Measurements from ENCODE around the gene SLC39A11.

Gene SLC39A11

GRCh38 chr17:72683506-72684404, 408.7 kb downstream of the SLC39A11 start:
- ATAC-seq: peak; percentile 50
- TF ChIP-seq BACH2 (CRISPR knock-in tag; IDR thresholded peaks at IDR 0.05; ENCODE audit: borderline replicate concordance) (no peak), ISL1 (CRISPR knock-in tag; IDR thresholded peaks at IDR 0.05) (peak; percentile 45)

GRCh38 chr17:72682605-72683004, 409.9 kb downstream of the SLC39A11 start:
- no peak for ATAC-seq
- TF ChIP-seq ESRRG (CRISPR knock-in tag; IDR thresholded peaks at IDR 0.05): no peak
- no peak for TF ChIP-seq POU6F1 (CRISPR knock-in tag; IDR thresholded peaks at IDR 0.05; ENCODE audit: borderline replicate concordance, low read depth)
- TF ChIP-seq CREB5 (CRISPR knock-in tag; IDR thresholded peaks at IDR 0.05; ENCODE audit: low read depth): no peak
- TF ChIP-seq ZFP30 (CRISPR knock-in tag; IDR thresholded peaks at IDR 0.05): no peak
- no peak for TF ChIP-seq ARNTL (CRISPR knock-in tag; IDR thresholded peaks at IDR 0.05; ENCODE audit: borderline replicate concordance, low read depth)
- TF ChIP-seq ZC3H10 (CRISPR knock-in tag; IDR thresholded peaks at IDR 0.05): no peak
- no peak for TF ChIP-seq RARB (CRISPR knock-in tag; IDR thresholded peaks at IDR 0.05)
- no peak for TF ChIP-seq TCF4 (CRISPR knock-in tag; IDR thresholded peaks at IDR 0.05; ENCODE audit: borderline replicate concordance)

- no peak for TF ChIP-seq GLIS3 (CRISPR knock-in tag; IDR thresholded peaks at IDR 0.05)
- TF ChIP-seq ZFP30 (CRISPR knock-in tag; IDR thresholded peaks at IDR 0.05): no peak
- TF ChIP-seq ZFP3 (CRISPR knock-in tag; IDR thresholded peaks at IDR 0.05): no peak
- no peak for TF ChIP-seq BACH2 (CRISPR knock-in tag; IDR thresholded peaks at IDR 0.05; ENCODE audit: borderline replicate concordance)
- TF ChIP-seq ESRRG (CRISPR knock-in tag; IDR thresholded peaks at IDR 0.05): no peak
- no peak for TF ChIP-seq TOX (CRISPR knock-in tag; IDR thresholded peaks at IDR 0.05; ENCODE audit: borderline replicate concordance)
- TF ChIP-seq CSRNP3 (CRISPR knock-in tag; IDR thresholded peaks at IDR 0.05): no peak
- TF ChIP-seq PPARA (CRISPR knock-in tag; IDR thresholded peaks at IDR 0.05; ENCODE audit: borderline replicate concordance): no peak
- no peak for TF ChIP-seq RARB (CRISPR knock-in tag; IDR thresholded peaks at IDR 0.05)
- no peak for TF ChIP-seq CREB5 (CRISPR knock-in tag; IDR thresholded peaks at IDR 0.05; ENCODE audit: low read depth)
- TF ChIP-seq POU6F1 (CRISPR knock-in tag; IDR thresholded peaks at IDR 0.05; ENCODE audit: borderline replicate concordance, low read depth): no peak
- no peak for TF ChIP-seq SNAI2 (CRISPR knock-in tag; IDR thresholded peaks at IDR 0.05)
- TF ChIP-seq ZNF70 (CRISPR knock-in tag; IDR thresholded peaks at IDR 0.05): no peak
- TF ChIP-seq TSHZ2 (CRISPR knock-in tag; IDR thresholded peaks at IDR 0.05): no peak
- TF ChIP-seq CSDC2 (CRISPR knock-in tag; IDR thresholded peaks at IDR 0.05): no peak
- no peak for TF ChIP-seq ISL1 (CRISPR knock-in tag; IDR thresholded peaks at IDR 0.05)
- no peak for TF ChIP-seq ZNF8 (CRISPR knock-in tag; IDR thresholded peaks at IDR 0.05)
- TF ChIP-seq TCF4 (CRISPR knock-in tag; IDR thresholded peaks at IDR 0.05; ENCODE audit: borderline replicate concordance): no peak
- no peak for TF ChIP-seq OSR1 (CRISPR knock-in tag; IDR thresholded peaks at IDR 0.05)
- TF ChIP-seq ARNTL (CRISPR knock-in tag; IDR thresholded peaks at IDR 0.05; ENCODE audit: borderline replicate concordance, low read depth): no peak
- ATAC-seq: no peak
Measured at GRCh38 chr17:72681844-72682243, 410.6 kb downstream of the SLC39A11 start.

Measured in SK-N-SH treated with all-trans-retinoic acid at 6 μM for 48 hours (cell line).